Adrenal gland (tissue), 5 donors: ENCODE measurements around the gene BICDL1.

Experiments used
- POLR2A ChIP-seq, 2 donors: fragments of 450-650 bp; IDR thresholded peaks; one replicate each; pipeline ENCODE4 v1.6.1; 2017; ENCODE audit warnings: antibody characterized with exemption in 2 of 2, mild to moderate bottlenecking in 2 of 2, moderate library complexity in 1 of 2
- TF ChIP-seq, protein P1 (sequence below), 6 experiments: fragments of 450-650 bp in 4 of 6; fragments of 200-600 bp in 2 of 6; sonication (generic) in 1 of 6; IDR thresholded peaks; 1 replicate in 5 of 6; 2 replicates in 1 of 6; pipeline versions ENCODE4 v1.5.1 to v1.8.0; 2016 to 2021; ENCODE audit warnings: antibody characterized with exemption in 6 of 6, mild to moderate bottlenecking in 2 of 6, moderate library complexity in 1 of 6
- donor health status: DM: no; HTN: no; CAD: no.

DNA sequence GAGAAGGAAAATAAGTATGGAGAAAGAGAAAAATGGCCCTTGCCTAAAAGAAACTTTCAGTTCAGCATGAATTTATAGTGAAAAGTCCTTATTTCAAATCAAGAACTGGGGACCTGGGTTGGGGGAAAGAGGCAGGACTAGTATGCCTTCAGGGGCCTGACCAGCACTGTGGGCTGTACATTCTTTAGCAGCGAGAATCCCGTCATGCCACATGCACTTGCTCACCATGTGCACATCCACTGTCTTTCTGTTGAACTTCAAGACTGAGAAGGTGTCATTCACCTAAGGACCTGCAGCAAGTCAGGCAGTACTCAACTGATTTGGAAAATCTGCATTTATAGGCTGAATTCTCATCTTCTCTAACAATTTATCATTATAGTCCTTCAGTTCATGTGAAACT, 77.3 kb downstream of the BICDL1 start:
- no peak for TF ChIP-seq POLR2A (IDR thresholded peaks at IDR 0.05)
- TF ChIP-seq, protein P1, sequence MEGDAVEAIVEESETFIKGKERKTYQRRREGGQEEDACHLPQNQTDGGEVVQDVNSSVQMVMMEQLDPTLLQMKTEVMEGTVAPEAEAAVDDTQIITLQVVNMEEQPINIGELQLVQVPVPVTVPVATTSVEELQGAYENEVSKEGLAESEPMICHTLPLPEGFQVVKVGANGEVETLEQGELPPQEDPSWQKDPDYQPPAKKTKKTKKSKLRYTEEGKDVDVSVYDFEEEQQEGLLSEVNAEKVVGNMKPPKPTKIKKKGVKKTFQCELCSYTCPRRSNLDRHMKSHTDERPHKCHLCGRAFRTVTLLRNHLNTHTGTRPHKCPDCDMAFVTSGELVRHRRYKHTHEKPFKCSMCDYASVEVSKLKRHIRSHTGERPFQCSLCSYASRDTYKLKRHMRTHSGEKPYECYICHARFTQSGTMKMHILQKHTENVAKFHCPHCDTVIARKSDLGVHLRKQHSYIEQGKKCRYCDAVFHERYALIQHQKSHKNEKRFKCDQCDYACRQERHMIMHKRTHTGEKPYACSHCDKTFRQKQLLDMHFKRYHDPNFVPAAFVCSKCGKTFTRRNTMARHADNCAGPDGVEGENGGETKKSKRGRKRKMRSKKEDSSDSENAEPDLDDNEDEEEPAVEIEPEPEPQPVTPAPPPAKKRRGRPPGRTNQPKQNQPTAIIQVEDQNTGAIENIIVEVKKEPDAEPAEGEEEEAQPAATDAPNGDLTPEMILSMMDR (IDR thresholded peaks at IDR 0.05): no peak
